ENCODE measurements around the gene SMG9. TPM values are rescaled to one million over a fixed set of nuclear protein-coding genes. Genes with fewer than 3 reads are reported as not detected.

Gene SMG9
- total and polyA plus RNA-seq, 2 donors from 2014 or later = 25.1 to 34.6 TPM

GRCh38 chr19:43727593-43727853 lies 27.2 kb downstream of the SMG9 start:
- Histone ChIP-seq H3K9me3 (ENCODE audit: control insufficient read depth in 2 of 3, insufficient read depth in 1 of 3, low read length in 3 of 3) (no peaks in the 10 kb centered on the region), H3K36me3 (ENCODE audit: control insufficient read depth in 2 of 3, insufficient read depth in 3 of 3, low read length in 3 of 3) (peaks cover 2 to 13% (median 4%) of the 10 kb centered on the region in 3 donors), H3K9ac (ENCODE audit: low read length in 3 of 3) (no peak overlapping the region), H3K27ac (ENCODE audit: low read depth in 2 of 2, low read length in 2 of 2) (no peak overlapping the region), H3K27me3 (ENCODE audit: control insufficient read depth, insufficient read depth, low read length) (no peaks in the 10 kb centered on the region), H3K4me1 (ENCODE audit: control insufficient read depth in 2 of 3, insufficient read depth in 2 of 3, low read depth in 1 of 3, low read length in 3 of 3) (no peaks in the 10 kb centered on the region), H3K4me3 (ENCODE audit: low read length in 3 of 3) (no peak overlapping the region)
- FAIRE-seq (no peak), DNase-seq (no peak)
- intact Hi-C loops (cut with DNase I) = no loop called here
- no peak for TF ChIP-seq CTCF (IDR thresholded peaks at IDR 0.05; ENCODE audit: borderline replicate concordance, extremely low read depth, insufficient read depth)

GRCh38 chr19:43726736-43727592 lies 27.8 kb downstream of the SMG9 start:
- peak in 1 of 5 donors; percentile 63 for DNase-seq
- Histone ChIP-seq H3K4me1 (ENCODE audit: control insufficient read depth in 2 of 3, insufficient read depth in 2 of 3, low read depth in 1 of 3, low read length in 3 of 3) (no peaks in the 10 kb centered on the region), H3K36me3 (ENCODE audit: control insufficient read depth in 2 of 3, insufficient read depth in 3 of 3, low read length in 3 of 3) (peaks cover 0 to 7% (median 4%) of the 10 kb centered on the region in 3 donors), H3K9me3 (ENCODE audit: control insufficient read depth in 2 of 3, insufficient read depth in 1 of 3, low read length in 3 of 3) (no peaks in the 10 kb centered on the region), H3K27me3 (ENCODE audit: control insufficient read depth, insufficient read depth, low read length) (no peaks in the 10 kb centered on the region), H3K9ac (ENCODE audit: low read length in 3 of 3) (no peak overlapping the region), H3K27ac (ENCODE audit: low read depth in 2 of 2, low read length in 2 of 2) (no peak overlapping the region), H3K4me3 (ENCODE audit: low read length in 3 of 3) (no peak overlapping the region)
- intact Hi-C loops (cut with DNase I) = no loop called here
- TF ChIP-seq CTCF (IDR thresholded peaks at IDR 0.05; ENCODE audit: borderline replicate concordance, extremely low read depth, insufficient read depth) = no peak
- FAIRE-seq = no peak

DNA sequence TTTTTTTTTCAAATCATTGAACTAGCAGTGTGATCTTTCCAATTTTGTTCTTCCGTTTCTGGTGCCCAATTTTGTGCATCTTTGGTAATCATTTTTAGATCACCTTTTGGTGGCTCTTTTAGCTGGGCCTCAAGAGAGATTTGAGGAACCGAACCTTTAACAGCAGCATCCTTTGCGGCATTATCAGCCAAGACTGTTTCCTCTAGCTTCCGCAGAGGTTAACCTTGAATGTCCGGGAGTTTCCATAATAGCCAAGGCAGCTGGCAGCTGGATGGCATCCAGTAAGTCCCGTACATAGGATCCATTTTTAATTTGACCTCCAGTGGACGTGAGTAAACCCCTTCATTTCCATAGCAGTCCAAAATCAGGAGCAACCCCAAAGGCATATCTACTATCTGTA lies 29.3 kb downstream of the SMG9 start:
- no peak for DNase-seq

More for the DNA sequence above, 29.3 kb downstream of the SMG9 start:
- no peak for TF ChIP-seq CTCF (IDR thresholded peaks at IDR 0.05; ENCODE audit: borderline replicate concordance, extremely low read depth, insufficient read depth)
- FAIRE-seq = no peak
- H3K27ac ChIP-seq (ENCODE audit: low read depth in 2 of 2, low read length in 2 of 2) = no peak overlapping the region
- no peak overlapping the region for H3K9ac ChIP-seq (ENCODE audit: low read length in 3 of 3)
- H3K36me3 ChIP-seq (ENCODE audit: control insufficient read depth in 2 of 3, insufficient read depth in 3 of 3, low read length in 3 of 3) = no peaks in the 10 kb centered on the region
- no peaks in the 10 kb centered on the region for H3K4me1 ChIP-seq (ENCODE audit: control insufficient read depth in 2 of 3, insufficient read depth in 2 of 3, low read depth in 1 of 3, low read length in 3 of 3)
- no peaks in the 10 kb centered on the region for H3K9me3 ChIP-seq (ENCODE audit: control insufficient read depth in 2 of 3, insufficient read depth in 1 of 3, low read length in 3 of 3)
- intact Hi-C loops (cut with DNase I) = no loop called here
- no peak overlapping the region for H3K4me3 ChIP-seq (ENCODE audit: low read length in 3 of 3)
- H3K27me3 ChIP-seq (ENCODE audit: control insufficient read depth, insufficient read depth, low read length) = no peaks in the 10 kb centered on the region
